Dedifferentiated amniotic fluid mesenchymal stem cell (primary cell): ENCODE measurements around the gene XPC.

Source experiments
- DNase-seq: peaks from one replicate; pipeline ENCODE4 v3.0.0-alpha.2; 2016; ENCODE audit errors: extremely low spot score

XPC gene

DNA sequence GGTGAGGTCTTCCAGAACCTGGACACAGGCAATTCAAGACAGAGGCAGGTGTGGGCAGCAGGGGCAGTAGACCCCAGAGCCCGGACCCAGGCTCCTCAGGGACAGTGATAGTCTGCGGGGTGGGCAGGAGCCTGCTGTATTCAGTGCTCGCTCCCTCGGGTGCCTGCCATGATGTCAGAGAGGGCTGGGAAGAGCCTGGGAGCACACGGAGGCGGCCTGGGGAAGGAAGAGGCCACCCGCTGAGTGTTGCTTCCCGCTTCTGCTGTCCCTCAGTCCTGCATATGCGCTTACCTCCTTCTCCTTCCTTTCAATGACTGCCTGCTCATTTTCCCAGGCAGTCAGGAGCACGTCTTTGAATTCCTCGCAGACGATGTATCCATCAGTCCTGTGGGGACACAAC is 30.8 kb downstream of the XPC start:
- DNase-seq = no peak

DNA sequence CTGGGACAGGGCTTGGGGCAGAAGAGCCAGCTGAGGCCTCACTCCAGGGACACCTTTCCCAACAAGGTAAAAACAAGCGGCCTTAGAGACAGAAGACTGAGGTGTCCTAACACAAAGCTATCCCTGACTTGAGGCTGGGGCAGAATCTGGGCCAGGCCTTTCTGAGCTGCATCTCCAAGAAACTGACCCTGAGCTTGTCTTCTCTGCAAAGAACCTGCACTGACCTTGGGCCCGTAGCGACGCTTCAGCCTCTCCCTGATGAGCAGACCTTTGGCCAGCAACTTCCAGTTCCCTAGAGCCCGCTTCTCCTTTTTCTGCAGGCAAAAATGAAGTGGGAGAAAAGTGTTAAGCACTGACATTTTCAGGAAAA is 31.4 kb downstream of the XPC start:
- no peak for DNase-seq

DNA sequence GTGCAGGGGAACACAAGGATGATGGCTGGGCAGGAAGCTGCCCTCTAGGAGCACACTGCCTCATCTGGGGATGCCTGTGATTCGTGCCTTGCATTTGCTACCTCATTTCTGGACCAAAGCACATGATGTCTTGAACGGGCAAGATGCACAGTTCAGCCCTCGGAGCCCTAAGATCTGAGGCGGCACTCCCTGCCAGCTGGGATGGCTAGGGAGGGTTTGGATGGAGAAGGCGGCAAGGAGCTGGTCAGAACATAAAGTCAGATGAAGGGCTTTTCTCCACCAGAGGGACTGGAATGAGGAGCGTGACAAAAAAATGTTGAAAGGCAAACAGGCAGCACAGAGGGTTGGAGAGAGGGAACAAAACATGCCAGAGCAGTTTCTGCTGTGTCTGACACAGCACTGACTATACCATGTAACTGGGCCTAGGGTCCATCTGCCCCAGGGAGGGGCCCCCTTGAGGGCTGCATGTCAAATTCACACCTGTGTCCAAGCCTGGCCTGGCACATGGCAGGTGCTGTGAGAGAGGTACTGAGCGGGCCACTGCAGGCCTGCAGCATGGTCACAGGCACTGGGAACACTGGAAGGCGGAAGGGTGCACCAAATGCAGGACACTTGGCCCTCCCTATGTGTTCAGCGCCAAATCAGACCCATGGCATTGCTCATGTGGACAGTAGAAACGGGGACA is 31.9 kb downstream of the XPC start:
- DNase-seq = no peak

DNA sequence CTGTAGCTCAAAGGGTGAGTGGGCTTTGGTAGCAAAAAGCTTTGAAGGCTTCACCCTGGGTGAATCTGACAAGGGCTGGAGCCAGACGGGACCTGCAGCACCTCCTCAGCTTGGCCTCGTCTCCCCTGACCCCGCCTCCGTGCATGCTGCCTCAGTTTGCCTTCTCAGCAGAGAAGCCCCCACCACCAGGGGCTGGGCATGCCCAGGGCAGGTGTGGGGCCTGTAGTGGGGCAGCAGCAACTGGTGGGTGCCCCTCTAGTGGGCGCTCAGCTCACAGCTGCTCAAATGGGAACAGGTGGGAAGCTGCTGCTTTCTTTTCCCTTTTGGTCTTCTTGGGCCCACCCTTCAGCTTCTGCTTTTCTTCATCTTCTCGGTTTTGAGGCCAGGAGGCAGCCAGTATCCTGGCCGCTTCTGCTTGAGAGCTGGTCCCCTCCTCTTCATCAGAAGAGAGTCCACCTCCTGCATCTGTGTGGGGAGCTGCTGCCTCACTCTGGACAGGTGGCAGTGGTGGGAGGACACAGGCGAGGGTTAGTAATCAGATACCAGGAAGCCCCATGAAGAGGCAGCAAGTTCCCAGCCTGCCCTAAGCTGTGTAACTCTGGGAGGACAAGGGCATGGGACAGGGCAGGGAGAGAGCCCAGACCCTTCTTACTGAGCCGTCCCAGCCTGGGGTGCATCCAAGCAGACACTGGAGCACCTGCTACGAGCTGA is 32.6 kb downstream of the XPC start:
- no peak for DNase-seq

DNA sequence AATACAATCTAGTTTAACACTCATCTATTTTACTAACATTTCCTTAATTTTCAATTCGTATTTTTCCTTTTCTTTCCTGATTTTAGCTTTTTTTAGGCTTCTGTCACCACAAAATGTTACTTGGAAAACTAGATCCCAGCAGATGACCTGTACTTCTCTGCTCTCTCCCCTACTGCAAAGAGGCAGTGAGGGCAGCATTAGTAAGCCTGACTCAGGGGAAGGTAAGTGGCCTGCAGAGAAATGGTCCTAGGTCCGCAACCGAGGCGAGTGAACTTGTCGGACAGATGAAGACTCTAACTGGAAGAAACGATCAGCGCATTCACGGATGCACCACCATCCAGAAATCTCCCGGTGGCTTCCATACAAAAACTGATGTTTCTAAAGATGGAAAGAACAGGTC is 33.2 kb downstream of the XPC start:
- DNase-seq = no peak

GRCh38 chr3:14144423-14145075 is 33.9 kb downstream of the XPC start:
- DNase-seq = peak; percentile 99

DNA sequence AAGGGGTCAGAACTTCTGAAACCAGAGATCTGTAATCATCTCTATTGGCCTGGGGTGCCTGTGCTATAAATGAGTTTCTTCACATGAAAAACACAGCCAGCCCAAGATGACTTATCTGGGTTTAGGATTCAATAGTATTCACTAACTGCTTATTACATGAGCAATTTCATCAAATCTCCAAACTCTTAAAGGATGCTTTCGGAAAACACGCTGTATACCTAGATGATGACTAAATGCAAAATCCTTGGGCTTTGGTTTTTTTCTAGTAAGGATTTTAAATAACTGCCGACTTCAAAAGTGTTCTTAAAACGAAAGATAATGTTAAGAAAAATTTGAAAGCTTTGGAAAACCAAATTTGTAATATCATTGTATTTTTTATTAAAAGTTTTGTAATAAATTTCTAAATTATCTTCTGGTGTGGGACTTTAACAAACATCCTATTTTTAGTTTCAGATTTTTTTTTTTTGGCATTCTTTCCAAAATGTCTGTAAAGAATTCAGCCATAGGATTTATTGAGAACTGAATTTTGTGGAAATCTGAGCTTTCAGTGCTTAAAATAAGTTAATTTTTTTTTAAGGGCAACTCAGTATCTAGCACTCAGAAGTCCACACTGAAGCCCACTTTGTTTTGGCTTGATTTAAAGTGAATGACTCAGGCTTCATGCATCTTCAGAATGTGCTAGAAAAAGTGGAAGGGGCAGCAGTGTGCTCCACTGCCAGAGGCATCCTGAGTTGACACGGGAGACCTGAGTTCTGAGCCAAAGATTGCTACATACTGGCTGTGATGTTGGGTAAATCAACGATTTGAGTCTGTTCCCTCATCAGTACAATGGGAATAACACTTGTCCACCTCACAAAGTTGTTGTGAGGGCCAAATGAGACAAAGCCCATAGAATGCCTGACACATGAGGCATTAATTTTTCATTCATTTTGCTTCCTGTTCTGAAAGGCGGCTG is 34.9 kb downstream of the XPC start:
- peak; percentile 96 for DNase-seq

DNA sequence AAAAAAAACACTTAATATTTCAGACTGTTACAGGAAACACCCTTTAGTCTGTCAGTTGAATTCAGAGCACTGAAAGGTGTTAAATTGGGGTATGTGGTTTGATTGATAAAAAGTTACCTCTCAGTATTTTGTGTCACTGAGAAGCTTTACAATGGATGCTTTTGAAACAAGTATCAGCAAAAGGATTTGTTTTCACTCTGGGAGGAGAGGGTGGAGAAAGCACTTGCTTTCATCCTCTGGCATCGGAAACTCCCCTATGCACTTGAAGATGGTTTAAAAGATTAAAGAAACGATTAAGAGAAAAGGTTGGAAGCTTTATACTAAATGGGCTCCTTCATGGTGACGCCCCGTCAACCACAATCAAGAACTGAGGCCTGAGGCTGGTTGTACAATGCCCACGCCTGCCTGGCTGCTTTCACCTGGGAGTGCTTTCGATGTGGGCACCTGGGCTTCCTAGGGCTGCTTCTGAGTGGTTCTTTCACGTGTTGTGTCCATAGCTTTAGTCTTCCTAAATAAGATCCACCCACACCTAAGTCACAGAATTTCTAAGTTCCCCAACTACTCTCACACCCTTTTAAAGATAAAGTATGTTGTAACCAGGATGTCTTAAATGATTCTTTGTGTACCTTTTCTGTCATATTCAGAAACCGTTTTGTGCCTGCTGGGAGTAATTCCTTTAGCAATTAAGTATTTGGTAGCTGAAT is 35.7 kb downstream of the XPC start:
- no peak for DNase-seq

GRCh38 chr3:14141602-14142341 is 36.6 kb downstream of the XPC start:
- DNase-seq = no peak

DNA sequence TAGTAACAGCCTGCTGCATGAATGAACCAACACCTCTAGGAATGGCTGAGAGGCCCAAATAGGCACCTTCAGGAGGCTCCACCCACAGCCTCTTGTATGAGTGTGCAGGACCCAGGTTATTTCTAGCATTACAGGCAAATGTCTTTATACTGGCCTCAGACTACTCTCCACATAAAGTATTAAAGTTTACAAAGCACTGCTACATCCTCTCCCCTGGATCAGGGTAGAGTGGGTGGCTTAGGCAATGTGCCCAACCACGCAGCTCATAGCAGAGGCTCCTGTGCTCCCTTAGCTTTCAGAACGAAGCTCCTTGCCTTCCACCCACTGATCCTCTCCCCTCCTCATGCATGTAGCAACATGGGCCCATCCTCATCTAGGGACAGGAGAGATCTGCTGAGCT is 37.3 kb downstream of the XPC start:
- DNase-seq = no peak

GRCh38 chr3:14140668-14141067 is 37.7 kb downstream of the XPC start:
- DNase-seq = no peak

DNA sequence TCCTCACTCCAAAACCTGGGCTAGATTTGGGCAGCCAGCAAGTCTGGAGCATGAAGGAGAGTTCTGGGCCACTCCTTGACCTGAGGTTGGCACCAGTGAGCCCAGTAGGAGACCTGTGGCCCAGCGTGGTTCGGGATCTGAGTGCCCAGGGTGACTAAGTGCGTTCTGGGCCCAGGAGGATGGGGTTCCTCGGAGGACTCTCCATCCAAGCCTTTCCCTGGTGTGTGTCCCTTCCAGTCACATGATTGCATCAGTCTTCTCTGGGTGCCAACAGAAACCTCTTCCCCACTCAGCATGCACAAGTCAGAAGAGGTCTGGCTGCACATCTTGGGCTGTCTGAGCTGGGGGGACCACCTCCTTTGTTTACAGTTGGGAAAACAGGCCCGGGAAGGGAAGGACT is 38.6 kb downstream of the XPC start:
- no peak for DNase-seq

- no peak for DNase-seq
Measured at GRCh38 chr3:14138878-14139655, 39.3 kb downstream of the XPC start.

- DNase-seq = no peak
Measured at GRCh38 chr3:14138109-14138877, 40.1 kb downstream of the XPC start.

GRCh38 chr3:14137445-14137844 is 41.0 kb downstream of the XPC start:
- no peak for DNase-seq

DNA sequence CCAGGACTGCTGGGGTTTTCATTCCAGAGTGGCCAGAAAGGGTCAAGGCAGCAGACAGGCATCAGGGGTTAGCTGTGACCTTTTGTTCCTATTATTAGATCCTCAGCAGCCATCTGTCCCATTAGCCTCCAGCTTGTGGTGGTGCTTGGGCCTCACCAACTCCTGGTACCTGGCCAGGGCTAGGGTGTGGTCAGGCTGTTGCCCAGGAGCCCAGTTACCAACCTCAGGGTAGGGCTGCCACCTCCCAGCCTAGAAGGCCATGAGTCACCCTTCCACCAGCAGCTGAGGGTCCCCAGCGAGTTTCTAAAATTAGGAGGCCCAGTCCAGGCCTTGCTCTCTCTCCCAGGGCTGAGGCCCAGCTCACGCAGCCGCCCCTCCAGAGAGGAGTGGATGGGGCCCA is 41.4 kb downstream of the XPC start:
- DNase-seq = no peak

DNA sequence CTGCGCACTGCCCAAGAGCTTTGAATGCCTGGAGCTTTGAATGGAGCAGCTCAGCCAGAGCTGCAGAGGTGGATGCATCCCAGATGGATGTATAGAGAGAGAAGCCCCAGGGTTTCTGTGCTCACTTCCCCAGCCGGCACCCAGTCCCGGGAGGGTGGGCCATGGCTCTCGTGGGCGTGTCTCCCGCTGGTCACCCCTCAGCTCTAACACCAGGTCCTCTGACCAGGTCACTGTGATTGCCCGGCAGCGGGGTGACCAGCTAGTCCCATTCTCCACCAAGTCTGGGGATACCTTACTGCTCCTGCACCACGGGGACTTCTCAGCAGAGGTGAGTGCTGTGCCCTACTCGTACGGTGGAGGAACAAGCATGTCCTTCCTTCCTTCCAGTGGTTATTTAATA is 42.8 kb downstream of the XPC start:
- DNase-seq = no peak

DNA sequence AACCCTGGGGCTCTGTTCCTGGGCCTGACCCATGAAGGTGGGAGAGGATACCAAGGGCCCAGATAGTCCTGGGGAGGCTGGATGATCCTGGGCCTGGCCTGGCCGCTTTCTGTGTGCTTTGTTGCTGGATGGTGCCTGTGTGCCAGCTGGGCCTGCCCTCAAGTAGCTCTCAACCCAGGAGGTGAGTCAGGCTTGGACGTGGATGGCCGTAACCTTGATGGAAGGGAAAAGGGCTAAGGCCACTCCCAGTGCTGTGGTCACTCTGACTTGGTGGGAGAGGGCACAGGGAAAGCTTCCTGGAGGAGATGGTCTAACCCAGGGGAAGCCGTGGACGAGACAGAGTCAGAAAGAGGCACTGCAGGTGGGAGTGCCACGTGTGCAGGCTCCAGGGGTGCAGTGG is 44.1 kb downstream of the XPC start:
- DNase-seq = no peak

DNA sequence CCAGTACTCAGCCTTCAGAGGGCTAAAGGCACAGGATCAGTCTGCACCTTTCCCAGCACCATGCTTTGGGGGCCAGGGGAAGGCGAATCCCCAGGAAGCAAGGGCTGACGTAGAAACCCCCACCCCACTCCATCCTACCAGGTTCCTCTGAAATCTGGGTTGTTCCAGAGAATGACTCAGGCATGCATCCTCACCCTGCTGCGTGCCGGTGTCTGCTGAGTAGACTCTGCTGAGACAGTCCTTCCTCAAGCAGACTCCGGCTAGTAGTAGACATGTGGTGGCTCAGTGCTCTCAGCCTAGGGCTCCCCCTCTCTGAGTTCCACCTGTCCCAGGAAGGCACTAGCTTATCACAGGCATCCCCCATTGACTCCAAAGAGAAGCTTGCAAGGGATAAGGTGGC is 44.5 kb downstream of the XPC start:
- no peak for DNase-seq
